Esophagus squamous epithelium (tissue), 4 donors: ENCODE measurements around the gene SPTSSA.

ENCODE experiments used
- CTCF ChIP-seq, 6 experiments: fragments of 450-650 bp in 4 of 6; fragments of 200-600 bp in 2 of 6; sonication (generic) in 2 of 6; IDR thresholded peaks; one replicate each; pipeline ENCODE4 v1.5.1; 2016 to 2019; ENCODE audit warnings: antibody characterized with exemption in 6 of 6, mild to moderate bottlenecking in 4 of 6, moderate library complexity in 4 of 6
- POLR2A ChIP-seq, 4 donors: fragments of 450-650 bp; IDR thresholded peaks; one replicate each; pipeline ENCODE4 v1.6.1; 2017; ENCODE audit warnings: antibody characterized with exemption in 4 of 4, mild to moderate bottlenecking in 4 of 4, moderate library complexity in 3 of 4

GRCh38 chr14:34383839-34384238 is 78.2 kb downstream of the SPTSSA start:
- TF ChIP-seq POLR2A (IDR thresholded peaks at IDR 0.05) (no peak), CTCF (IDR thresholded peaks at IDR 0.05) (no peak)
